Right lung (tissue), 5 donors: ENCODE results near the gene C10orf67. TPM values are rescaled to one million over a fixed set of nuclear protein-coding genes. Genes with fewer than 3 reads are reported as not detected.
"Not testable (repeated sequence)": the region's sequence is repeated elsewhere in the genome, so short reads cannot be mapped to it uniquely, and the experiment has no call there.

ENCODE experiments used
- DNase-seq, 2 donors: peaks; one replicate each; pipeline ENCODE4 v3.0.0-alpha.2; 2013
- polyA plus RNA-seq, 5 donors: library from polyadenylated mRNA; unstranded; fragments of 120-200 nt; gene quantifications; one replicate each; pipeline versions ENCODE4 v1.2.1 to v1.2.3, GENCODE V29; 2013; ENCODE audit warnings: inconsistent platforms in 1 of 5, low replicate concordance in 1 of 5; ENCODE audit not compliant: insufficient read length in 5 of 5, insufficient read depth in 1 of 5

C10orf67 gene
- polyA plus RNA-seq, 5 donors = 0.15 to 0.64 (median 0.52) TPM

- no peak for DNase-seq
Observed at GRCh38 chr10:23362879-23363792, 18.5 kb upstream of the C10orf67 start.

GRCh38 chr10:23362069-23362830, 17.7 kb upstream of the C10orf67 start:
- no peak for DNase-seq

DNA sequence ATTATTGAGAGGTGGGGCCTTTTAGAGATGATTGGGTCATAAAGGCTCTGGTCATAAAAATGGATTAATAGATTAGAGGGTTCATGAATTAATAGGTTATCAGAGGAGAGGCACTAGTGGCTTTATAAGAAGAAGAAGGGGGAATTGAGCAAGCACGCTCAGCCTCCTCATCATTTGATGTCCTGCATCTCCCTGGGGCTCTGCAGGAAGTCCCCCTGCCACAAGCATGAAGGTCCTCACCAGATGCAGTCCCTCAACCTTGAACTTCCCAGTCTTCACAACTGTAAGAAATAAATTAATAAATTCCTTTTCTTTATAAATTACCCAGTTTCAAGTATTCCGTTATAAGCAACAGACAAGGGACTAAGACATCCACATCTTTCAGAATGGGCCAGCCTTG, 17.1 kb upstream of the C10orf67 start:
- DNase-seq = no peak

GRCh38 chr10:23359692-23360380, 15.2 kb upstream of the C10orf67 start:
- no peak for DNase-seq

DNA sequence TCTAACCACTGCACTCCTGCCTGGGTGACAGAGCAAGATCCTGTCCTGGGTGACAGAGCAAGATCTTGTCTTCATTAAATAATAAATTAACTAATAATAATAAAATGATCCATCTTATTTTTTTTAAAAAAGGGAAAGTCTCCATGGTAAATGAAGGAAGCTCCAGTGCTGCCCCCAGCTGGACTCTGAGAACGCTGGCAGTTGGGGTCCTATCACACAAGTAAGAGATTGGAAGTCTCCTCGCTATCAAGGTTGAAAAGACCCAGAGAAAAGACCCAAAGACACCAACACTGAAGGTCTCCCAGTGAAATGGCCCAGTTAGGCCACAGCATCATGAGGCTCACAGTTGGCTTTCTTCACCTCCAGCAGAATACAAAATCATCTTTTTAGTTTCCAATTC, 13.8 kb upstream of the C10orf67 start:
- no peak for DNase-seq

GRCh38 chr10:23354630-23355279, 10.2 kb upstream of the C10orf67 start:
- DNase-seq = no peak

DNA sequence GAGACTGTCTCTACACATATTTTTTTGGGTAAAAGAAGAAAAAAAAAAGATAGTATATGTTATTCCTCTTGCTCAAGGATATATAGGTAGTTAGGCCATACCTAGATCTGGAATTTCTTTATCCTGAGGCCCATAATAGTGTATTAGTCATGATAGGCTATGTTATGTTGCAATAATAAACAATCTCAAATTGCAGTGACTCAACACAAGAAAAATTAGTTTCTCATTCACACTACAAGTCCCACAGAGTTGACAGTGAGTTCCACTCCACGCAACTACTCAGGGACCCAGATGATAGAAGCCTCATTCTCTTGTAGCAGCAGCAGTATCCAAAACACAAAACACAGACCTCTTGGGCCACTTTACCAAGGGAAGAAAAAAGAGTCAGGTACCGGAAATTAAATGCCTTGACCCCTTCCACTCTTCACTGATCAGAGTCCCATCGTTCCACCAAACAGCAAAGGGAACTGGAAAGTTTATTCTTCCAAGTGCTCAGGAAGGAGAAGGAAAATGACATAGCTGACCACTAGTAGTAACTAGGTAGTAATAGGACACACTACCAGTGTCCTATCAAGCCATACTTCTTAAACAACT, 7.4 kb upstream of the C10orf67 start:
- DNase-seq = no peak

- DNase-seq = not testable (repeated sequence)
Observed at GRCh38 chr10:23350706-23351105, 6.1 kb upstream of the C10orf67 start.

DNA sequence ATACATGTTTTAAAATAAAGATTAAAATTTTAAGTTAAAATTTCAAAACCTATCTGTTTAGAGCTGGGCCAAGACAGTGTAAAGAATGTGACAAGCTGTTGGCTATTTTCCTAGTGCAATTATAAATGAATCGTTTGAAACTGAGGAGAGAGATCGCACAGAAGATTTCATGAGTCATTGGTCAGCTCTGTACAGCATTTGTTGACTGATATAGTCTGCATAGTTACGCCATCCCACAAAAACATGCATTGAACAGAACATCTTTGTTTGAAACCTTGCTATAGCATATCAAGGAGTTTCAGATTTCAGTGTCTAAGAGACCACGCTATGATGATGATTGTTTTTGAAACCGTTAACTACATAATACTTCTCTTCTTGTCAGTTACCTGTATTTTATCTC, 1.3 kb upstream of the C10orf67 start:
- DNase-seq = no peak

DNA sequence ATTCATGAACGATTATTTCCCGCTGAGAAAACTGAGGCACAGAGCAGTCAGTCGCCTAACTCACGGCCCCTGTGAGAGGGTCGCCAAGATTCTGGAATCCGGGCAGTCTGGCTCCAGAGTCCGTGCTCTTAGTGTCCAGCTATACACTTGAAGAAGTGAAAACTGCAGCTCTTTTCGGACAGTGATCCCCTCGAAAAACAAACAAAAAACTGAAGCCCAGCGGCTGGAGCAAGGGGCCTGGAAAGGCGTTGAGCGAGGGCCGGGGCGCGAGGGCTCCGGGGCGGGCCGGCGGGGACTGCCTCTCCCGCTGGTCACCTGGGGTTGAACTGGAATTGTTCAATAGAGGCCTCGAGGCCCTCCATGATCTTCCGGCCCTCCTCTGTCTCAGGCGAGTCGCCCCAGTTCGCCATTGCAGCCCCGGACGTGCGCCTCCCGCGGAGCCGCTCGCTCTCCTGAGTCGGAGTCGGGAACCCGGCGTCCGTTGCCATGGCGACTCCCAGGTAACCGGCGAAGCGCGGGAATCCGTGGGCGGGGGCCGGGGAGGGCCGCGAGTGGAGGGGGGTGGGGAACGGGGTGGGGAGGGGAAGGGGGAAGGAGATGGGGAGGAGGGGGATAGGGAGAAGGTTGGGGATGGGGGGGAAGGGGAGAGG, 881 bp downstream of the C10orf67 start:
- peak; percentile 36 for DNase-seq

DNA sequence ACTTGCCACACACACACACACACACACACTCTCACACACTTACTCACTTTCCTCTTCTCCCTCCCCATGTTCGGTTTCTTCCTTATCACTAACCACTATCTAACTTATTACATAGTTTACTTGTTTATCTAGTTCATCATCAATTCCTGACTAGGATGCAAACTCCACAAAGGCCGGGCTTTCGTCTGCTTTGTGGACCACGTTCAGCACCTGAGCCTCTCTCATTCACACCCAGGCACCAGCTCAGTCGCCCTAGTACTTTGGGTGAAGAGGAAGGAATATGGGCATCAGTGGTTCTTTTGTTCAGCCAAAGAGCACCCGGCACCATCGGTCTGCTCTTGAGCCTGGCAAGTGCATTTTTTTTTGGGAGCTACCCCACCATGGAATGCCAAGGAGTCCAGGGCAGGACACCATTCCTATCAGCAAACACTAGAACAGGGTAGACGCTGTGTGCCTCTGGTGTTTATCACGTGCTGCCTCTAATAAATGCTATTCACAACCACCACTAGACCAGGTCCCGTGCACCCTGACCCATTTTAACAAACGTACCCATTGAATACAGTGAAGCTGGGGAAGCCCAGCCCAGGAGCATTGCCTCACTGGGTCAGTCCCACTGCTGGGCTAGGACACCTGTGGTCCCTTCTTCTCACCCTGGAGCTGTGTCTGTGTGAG, 2.2 kb downstream of the C10orf67 start:
- no peak for DNase-seq

GRCh38 chr10:23341004-23341403, 3.6 kb downstream of the C10orf67 start:
- no peak for DNase-seq

DNA sequence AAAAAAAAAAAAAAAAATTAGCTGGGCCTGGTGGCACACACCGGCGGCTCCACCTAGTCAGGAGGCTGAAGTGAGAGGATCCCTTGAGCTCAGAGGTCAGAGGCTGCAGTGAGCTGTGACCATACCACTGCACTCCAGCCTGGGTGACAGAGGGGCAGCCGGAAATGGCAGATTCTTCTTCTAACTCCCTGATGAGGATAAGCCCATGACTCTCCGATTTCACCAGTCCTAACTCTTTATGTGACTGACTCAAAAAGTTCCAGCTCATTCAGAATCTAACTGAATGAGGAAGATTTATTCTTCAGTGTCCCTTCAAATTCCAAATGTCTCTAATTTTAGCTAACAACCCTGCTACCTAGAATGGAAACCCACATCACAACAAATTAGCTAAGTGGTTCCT, 4.2 kb downstream of the C10orf67 start:
- DNase-seq = no peak

- DNase-seq = no peak
Observed at GRCh38 chr10:23338886-23339285, 5.7 kb downstream of the C10orf67 start.

- DNase-seq = no peak
Observed at GRCh38 chr10:23338155-23338828, 6.3 kb downstream of the C10orf67 start.

DNA sequence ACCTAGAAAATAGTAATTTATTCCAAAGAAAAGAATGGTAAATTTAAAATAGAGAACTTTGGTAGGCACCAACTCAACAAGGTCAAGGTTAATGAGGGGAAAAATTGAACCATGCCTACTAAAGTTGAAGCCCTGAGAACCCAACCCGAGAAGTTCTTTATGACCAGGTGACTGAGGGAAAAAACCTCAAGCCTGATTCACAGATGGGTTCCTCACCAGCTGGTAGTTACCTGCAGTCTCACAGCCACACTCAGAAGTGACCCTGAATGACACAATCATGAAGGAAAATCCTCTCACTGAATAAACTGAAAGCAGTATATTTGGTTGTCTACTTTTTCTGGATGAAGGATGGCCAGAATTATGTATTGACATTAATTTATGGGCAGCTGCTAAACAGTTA, 7.0 kb downstream of the C10orf67 start:
- no peak for DNase-seq

GRCh38 chr10:23331567-23332301, 12.9 kb downstream of the C10orf67 start:
- no peak for DNase-seq

DNA sequence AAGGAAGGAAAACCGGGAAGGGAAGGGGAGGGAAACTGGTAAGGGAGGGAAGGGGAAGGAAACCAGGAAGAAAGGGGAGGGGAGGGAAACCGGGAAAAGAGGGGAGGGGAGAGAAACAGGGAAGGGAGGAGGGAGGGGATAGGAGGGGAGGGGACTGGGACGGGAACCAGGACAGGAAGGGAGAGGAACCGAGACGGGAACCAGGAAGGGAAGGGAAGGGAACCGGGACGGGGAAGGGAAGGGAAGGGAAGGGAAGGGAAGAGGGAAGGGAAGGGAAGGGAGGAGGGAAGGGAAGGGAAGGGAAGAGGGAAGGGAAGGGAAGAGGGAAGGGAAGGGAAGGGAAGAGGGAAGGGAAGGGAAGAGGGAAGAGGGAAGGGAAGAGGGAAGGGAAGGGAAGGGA, 13.6 kb downstream of the C10orf67 start:
- DNase-seq = no peak
